Activated naive CD4-positive, alpha-beta T cell treated with anti-CD3 and anti-CD28 coated beads, Interleukin-2, amount 50 U/mL, for 16 hours (primary cell): ENCODE results near the gene MYOF.
"Not testable (repeated sequence)": the region's sequence is repeated elsewhere in the genome, so short reads cannot be mapped to it uniquely, and the experiment has no call there.

Experiments used
- DNase-seq: peaks from one replicate; pipeline ENCODE4 v3.0.0-alpha.2; 2020

The MYOF gene

DNA sequence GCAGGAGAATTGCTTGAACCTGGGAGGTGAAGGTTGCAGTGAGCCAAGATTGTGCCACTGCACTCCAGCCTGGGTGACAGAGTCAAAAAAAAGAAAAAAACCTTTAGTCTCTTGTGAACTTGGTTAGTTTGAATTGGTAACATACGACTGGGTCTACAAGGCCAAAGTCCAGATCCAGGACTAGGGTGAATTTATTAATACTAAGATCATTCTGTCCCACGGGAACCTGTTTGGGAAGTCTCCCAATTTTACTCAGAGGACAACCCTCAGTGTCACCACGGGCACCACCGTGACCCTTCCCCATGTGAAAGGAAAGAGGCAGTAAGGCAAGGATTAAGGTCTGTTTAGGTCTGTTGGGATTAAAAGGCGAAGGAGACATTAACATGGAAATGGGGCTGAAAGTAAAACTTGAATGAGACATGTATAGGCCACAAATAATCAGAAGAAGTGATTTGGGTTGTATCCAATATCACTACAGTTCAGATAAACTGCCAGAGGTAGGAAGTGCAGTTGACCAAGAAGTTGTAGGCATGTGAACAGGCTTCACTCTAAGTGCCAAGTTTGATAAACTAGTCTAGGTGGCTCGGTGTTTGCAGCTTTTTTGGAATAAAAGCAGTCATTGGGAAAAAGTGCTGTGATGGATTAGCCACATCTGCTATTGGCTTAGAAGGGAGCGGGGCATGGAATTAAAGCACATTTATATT, 30.7 kb downstream of the MYOF start:
- no peak for DNase-seq

GRCh38 chr10:93447970-93448369, 34.2 kb downstream of the MYOF start:
- DNase-seq = no peak

GRCh38 chr10:93447019-93447418, 35.1 kb downstream of the MYOF start:
- DNase-seq = no peak

DNA sequence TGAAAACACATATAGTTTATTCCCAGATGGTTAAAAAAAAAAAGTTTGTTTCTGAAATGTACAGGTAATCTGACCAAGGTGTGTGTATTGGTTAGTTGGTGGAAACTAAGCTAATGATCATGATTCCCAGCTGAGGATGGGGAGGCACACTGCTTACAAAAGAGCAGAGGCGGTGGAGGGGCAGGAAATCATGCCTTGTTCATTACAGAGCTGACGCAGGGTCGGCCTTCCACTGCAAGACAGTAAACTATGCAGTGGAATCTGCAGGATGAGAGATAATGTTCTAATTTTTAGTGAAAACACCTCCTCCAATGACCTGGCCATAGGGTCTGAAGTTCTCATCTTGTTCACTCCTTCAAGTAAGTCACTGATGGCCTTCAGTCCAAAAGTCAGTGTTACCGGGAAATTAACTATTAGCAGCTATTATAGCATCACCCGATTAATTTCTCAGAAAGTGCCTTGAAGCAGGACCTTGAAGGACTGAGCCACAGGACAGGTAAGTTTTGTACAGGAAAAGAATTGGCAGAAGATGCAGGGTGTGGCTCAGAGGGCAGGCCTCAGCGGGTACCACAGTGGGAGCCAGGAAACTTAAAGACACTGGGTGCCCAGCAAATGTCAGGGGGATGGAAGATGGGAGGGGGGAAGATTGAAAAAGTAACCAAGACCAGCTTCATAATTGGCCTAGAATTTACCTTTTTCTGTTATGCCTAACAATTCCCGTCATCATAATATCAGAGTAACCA, 36.0 kb downstream of the MYOF start:
- DNase-seq = no peak

DNA sequence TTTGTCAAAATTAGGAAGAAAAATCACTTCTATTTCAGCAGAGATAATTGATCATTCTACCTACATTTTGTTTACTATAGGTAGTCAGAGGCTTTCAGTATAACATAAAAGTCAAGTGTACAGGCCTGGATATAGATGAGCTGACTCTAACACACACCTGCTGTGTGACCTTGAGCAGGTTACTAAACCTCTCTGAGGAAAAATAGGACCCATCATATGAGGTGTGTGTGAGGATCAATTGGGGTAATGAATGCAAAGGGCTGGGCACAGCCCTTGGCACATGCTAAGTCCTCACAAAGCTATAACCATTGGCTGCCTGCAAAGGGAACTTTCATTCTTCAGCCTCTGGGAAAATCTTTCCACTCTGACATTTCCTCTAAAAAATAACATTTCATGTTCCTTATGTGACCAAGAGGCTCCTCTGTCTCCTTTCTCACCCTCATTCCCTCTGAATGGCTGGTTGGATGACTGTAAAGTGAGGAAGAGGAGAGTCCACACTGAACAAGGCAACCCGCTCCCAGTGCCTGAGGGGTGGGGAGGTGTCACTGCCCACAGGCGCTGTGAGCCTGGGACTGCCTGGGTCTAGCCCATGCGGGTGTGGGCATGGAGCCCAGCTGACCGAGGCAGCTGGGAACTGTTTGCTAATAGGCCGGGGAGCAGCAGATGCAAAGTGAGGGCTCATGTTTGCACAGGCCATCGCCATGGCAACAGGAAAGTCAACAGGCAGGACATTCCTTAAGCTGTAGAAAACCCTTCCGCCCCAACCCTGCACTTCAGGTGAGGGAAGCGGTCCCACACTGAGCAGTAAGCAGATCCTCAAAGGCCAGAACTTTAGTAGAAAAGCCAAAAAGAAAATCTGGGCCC, 36.8 kb downstream of the MYOF start:
- DNase-seq = no peak

GRCh38 chr10:93443481-93443880, 38.7 kb downstream of the MYOF start:
- DNase-seq = no peak

DNA sequence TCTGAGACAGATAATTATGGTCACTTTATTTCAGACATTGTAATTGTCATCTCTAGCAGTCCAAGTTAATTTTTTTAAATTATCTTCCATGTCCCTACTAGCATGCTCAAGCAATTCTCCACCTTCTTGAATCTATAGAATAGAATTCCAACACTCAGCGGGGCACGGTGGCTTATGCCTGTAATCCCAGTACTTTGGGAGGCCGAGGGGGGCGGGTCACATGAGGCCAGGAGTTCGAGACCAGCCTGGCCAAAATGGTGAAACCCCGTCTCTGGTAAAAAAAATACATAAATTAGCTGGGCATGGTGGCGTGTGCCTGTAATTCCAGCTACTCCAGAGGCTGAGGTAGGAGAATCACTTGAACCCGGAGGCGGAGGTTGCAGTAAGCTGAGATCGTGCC, 39.4 kb downstream of the MYOF start:
- not testable (repeated sequence) for DNase-seq

DNA sequence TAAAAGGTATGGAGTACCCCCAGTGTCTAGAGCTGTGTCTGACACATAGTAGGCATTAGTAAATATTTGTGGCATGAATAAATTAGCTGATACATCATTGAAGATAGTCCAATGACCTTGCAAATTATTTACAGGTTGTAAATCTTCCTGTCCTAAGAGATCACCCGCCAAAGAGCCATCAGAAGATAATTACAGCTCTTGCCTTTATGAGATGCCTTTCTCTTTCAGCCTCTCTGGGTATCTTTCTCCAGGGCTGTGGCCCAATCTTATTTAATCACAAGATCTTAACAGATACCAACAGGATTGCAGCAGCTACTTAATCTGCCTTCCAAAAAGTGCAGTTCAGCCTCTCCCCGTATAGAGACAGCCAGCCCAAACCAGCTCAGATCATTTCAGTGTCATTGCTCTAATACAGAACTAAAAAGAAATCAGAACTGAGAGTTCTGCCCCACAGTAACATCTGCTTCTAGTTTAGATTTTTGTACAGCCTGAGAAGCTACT, 41.5 kb downstream of the MYOF start:
- no peak for DNase-seq

DNA sequence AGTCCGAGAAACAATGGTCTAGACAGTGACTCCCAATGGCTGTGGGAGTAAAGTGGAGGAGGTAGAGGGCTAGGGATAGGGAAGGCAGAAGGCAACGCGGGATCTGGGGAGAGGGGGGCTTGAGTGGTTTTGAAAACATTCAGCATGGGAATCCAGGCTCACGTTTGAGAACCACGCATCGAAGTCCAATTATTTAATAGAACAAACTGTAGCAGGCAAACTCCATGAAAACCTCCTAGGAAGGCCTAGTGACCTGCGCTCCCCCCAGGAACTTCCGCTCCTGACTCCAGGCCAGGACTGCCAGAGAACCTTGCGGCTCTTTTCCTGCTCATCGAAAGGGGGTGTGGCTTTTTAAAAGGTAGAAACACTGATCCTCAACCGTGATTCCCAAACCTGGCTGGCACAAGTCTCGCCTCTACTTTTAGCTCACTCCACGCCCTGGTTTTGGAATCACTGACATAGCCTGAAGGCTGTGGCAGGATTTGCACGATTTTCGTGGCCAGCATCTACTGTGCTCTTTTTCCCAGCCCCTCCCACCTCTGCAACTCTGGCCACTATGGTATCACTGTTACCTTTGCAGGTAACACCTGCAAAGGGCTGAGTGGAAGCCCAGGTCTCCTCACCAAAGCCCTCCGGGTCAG, 43.4 kb downstream of the MYOF start:
- DNase-seq = no peak

- DNase-seq = no peak
Observed at GRCh38 chr10:93437946-93438612, 44.1 kb downstream of the MYOF start.

DNA sequence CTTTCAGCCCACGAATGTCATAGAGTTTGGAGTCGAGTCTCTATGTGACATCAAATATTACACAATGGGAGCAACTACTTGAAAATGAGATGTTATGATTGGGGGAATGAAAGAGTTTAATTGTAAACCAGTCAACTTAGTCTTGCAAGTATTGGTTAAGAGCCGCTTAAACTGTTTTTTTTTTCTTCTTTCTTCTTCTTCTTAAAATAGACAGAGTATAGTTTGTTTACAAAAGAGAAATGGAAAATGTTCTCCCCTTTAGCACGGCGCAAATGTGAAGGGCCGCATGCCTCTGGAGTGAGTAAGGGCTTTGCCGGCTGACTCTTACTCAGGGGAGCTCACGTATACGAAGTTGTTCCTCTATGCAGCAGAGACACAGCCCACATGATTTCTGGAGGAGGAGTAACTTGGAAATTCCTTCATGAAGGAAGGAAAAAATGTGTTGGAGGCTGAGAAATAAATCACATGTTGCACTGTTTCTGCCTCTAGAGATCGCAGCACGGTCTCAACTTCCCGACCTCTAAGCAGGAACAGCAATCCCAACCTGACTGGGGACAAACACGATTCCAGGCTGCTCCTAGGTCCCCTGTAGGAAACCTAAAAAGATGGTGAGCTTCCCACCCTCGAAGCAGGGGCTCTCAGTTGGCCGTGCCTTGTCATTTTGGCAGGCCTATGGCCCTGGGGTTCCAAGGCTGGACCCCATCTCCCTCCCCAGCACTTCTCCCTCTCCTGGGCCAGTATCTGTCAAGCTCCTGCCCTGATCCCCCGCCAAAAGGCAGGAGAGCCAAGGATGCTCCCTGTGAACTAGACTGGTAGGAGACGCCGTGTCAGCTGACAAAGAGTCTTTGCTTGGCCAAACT, 44.8 kb downstream of the MYOF start:
- DNase-seq = no peak

- no peak for DNase-seq
Observed at GRCh38 chr10:93436591-93437085, 45.5 kb downstream of the MYOF start.

DNA sequence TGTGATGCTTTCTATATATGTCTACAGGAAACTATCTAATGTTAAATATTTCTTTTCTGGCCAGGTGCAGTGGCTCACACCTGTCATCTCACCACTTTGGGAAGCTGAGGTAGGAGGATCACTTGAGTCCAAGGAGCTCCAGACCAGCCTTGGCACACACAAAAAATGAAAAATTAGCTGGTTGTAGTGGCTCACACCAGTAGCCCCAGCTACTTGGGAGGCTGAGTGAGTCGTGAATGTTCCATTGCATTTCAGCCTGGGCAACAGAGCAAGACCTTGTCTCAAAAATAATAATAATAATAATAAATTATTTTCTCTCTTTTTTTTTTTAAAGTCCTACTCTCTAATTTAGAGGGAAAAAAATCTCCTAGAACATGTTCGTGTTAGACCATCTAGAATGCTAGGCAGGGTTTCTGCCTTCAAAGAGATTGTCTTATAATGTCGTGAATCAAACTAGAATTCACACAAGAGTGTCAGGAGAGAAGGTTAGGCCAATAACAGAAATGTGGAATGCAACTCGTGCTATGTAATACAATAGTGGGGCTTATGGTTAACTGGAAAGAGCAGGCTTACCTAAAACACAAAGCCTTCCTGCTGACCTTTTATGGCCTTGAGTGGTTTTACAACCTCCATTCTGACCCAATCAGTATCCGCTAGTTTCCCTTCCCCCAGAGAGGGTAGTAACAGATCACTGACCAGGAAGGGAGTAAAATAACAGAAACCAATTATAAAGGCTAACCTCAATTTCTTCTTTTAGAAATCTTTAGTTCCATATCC, 46.3 kb downstream of the MYOF start:
- no peak for DNase-seq

- no peak for DNase-seq
Observed at GRCh38 chr10:93434991-93435491, 47.1 kb downstream of the MYOF start.

DNA sequence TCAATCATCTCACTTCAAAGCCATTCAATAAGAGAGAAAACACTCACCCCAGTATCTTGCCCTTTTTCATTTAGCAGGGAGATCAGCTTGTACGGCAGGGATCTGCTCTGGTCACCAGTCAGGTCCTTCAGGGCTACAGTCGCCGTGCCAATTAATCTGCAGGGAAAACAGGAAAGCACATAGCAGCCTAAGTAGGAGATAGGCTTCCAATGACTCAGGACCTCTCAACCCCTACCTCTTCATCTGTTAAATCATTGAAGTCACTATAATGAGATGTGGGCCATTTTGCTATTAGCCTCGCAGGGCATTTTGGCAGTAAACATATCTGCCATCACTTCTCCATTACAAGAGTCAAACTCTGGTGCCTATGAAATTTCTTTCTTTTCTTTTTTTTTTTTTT, 50.8 kb downstream of the MYOF start:
- no peak for DNase-seq

DNA sequence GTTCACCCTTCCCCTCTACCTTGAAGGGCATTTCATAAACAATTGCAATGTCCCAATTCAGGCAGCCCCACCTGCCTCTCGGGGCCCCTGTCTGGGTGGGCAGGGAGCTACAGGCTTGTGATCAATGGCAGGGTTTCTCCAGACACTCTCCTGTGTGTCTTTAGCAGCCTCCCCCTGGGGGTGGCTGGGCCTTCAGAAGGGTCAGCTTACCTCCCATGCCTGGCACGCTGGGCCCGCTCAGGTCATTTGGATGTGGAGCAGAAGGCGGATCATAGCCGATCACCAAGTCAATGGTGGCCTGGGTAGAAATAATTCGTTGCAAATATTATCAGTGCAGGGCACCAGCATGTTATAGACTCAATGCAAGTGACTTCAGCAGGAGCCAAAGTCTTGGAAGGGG, 56.3 kb downstream of the MYOF start:
- no peak for DNase-seq

DNA sequence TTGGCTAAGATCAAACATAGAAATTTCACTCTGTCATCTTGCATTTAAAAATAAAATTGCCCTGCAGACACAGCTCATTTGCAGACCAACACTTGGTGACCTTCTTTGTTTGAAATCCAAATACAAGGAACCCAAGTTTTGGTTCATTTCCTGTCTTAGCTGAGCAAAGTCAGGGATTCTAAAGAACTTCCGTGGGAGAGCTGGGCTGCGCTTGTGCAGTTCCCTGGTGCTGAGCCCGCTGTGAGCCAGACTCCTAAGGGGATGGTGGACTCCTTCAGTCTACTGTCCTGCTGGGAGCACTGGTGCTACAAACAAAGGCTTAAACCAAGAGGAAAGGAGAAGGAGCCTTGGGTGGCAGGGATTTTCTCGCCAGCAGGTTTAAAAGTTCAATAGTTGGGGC, 60.0 kb downstream of the MYOF start:
- DNase-seq = no peak

- DNase-seq = no peak
Observed at GRCh38 chr10:93420944-93421825, 60.9 kb downstream of the MYOF start.

- DNase-seq = no peak
Observed at GRCh38 chr10:93420091-93420490, 62.0 kb downstream of the MYOF start.
